ENCODE results near the gene ETFB. TPM values are rescaled to one million over a fixed set of nuclear protein-coding genes. Genes with fewer than 3 reads are reported as not detected.
A peak's percentile ranks its signal among the peaks of the same experiment; 100 is the strongest.

Gene ETFB
- total RNA-seq, 1 donor from 2014 or later = 70.6 TPM

DNA sequence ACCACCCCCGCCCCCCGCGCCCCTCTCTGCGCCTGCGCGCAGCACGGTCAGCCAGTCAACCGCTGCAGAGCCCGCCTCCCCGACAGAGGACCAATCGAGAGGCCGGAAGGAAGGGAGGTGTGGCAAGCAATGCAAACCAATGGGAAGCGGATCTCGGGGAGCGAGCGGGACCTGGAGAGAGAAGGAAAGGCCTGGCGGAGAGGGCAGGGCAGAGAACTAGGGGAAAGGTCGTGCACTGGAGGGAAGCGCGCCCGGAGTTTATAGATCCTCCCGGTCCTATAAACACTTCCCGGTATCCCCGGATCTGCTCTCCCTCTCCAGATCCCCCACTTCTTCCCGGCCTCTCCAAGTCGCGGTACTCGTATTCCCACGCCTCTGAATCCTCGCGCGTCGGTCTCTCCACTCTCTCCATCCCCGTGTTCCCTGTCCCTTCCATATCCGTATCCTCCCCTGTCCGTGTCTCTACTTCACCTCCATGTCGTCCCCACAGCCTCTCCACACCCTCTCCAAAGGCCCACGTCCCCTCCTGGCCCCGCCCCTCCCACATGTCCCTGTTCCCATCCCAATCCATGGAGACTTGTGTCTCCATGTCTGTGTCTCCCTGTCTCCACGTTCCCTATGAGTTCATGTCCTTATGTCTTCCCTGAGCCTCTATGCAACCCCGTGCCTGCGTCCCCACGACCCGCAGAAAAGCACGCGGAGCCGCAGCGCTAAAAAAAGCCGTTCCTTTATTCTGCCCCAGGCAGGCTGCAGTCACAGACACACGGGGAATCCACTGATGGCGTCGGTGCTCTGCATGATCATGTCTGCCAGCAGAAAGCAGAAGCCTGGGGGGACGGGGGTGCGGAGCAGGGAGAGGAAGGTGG is 434 bp upstream of the ETFB start:
- no peak for FAIRE-seq

DNA sequence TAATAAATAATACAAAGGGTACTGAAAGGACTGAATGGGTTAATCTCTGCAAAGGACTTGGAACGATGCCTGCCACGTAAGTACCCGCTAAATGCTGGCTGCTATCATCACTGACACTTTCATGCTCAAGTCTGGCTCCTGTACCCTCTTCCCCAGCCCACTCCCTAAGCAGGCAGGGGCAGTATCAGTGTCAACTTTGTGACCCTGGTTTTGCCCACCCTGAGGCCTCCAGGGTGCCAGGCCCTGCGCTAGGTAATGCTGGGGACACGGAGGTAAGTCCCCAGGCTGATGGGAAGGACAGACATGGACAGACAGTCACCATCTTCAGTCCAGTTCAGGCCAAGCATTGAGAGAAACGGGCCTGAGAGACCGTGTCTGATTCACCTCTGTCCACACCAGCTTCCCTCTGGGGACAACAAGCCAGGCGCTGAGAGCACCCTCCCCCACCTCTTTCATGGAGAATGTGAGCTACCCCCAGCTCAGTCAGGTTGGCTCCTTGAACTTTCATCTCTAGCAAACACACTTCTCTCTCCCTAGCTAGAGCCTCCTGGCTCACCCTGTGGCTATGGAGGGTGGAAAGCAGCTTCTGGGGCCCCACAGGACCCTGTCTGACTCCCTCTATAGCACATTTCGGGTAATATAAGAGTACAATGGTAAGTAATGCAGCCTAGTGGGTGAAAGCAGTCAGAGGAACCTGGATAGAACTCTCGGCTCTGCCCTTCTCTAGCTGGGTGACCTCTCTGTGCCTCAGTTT is 800 bp downstream of the ETFB start:
- no peaks in the 10 kb centered on the region for H3K27me3 ChIP-seq (ENCODE audit: control insufficient read depth, insufficient read depth, low read length)
- peak overlapping the region; percentile 58 for H3K4me3 ChIP-seq (ENCODE audit: low read depth, low read length)
- peak; percentile 18 for DNase-seq (ENCODE audit: low read depth)
- TF ChIP-seq, protein P1, sequence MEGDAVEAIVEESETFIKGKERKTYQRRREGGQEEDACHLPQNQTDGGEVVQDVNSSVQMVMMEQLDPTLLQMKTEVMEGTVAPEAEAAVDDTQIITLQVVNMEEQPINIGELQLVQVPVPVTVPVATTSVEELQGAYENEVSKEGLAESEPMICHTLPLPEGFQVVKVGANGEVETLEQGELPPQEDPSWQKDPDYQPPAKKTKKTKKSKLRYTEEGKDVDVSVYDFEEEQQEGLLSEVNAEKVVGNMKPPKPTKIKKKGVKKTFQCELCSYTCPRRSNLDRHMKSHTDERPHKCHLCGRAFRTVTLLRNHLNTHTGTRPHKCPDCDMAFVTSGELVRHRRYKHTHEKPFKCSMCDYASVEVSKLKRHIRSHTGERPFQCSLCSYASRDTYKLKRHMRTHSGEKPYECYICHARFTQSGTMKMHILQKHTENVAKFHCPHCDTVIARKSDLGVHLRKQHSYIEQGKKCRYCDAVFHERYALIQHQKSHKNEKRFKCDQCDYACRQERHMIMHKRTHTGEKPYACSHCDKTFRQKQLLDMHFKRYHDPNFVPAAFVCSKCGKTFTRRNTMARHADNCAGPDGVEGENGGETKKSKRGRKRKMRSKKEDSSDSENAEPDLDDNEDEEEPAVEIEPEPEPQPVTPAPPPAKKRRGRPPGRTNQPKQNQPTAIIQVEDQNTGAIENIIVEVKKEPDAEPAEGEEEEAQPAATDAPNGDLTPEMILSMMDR (IDR thresholded peaks at IDR 0.05; ENCODE audit: insufficient read depth, low read length, severe bottlenecking) = no peak
- H3K36me3 ChIP-seq (ENCODE audit: control insufficient read depth, insufficient read depth, low read length) = peaks cover 2% of the 10 kb centered on the region
- no peak for FAIRE-seq

More for the DNA sequence above, 434 bp upstream of the ETFB start:
- H3K4me3 ChIP-seq (ENCODE audit: low read depth, low read length) = peak overlapping the region; percentile 58
- no peaks in the 10 kb centered on the region for H3K27me3 ChIP-seq (ENCODE audit: control insufficient read depth, insufficient read depth, low read length)
- H3K36me3 ChIP-seq (ENCODE audit: control insufficient read depth, insufficient read depth, low read length) = no peaks in the 10 kb centered on the region
- TF ChIP-seq, protein P1 (IDR thresholded peaks at IDR 0.05; ENCODE audit: insufficient read depth, low read length, severe bottlenecking) = no peak
- DNase-seq (ENCODE audit: low read depth) = peak; percentile 93

DNA sequence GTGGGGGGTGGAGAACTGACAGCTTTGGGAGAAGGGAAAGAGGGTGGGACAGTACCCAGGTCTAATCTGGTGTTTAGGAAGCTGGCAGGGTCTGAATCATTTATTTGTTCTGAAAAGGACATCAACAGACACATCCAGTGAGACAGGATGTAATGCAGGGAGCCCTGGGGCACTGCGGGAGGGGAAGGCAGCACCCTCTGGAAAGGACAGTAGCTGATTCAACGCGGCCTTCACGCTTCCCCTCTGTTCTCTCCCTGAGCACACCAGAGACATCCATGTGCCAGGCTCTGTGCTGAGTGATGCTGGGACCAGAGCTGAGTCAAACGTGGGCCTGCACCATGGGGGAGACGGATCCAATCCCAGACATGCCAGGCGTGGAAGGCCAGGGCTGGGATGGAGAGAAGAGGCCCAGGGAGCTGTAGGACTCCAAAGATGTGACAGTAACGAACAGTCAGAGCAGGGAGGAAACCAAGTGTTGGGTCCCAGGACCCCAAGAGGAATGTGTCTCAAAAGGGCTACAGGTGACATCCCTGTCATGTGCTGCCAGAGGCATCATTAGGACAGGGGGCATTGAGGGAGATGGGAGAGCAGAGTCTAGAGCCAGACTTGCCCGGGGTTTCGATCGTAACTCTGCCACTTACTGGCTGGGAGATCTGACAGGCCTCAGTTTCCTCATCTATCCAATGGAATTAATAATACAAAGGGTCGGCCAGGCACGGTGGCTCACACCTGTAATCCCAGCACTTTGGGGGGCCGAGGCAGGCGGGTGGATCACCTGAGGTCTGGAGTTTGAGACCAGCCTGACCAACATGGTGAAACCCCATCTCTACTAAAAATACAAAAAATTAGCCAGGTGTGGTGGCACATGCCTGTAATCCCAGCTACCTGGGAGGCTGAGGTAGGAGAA is 1.7 kb downstream of the ETFB start:
- DNase-seq (ENCODE audit: low read depth) (peak; percentile 59), FAIRE-seq (no peak)
- H3K27me3 ChIP-seq (ENCODE audit: control insufficient read depth, insufficient read depth, low read length) = no peaks in the 10 kb centered on the region
- H3K4me3 ChIP-seq (ENCODE audit: low read depth, low read length) = no peak overlapping the region
- TF ChIP-seq, protein P1 (IDR thresholded peaks at IDR 0.05; ENCODE audit: insufficient read depth, low read length, severe bottlenecking) = no peak
- peaks cover 2% of the 10 kb centered on the region for H3K36me3 ChIP-seq (ENCODE audit: control insufficient read depth, insufficient read depth, low read length)

DNA sequence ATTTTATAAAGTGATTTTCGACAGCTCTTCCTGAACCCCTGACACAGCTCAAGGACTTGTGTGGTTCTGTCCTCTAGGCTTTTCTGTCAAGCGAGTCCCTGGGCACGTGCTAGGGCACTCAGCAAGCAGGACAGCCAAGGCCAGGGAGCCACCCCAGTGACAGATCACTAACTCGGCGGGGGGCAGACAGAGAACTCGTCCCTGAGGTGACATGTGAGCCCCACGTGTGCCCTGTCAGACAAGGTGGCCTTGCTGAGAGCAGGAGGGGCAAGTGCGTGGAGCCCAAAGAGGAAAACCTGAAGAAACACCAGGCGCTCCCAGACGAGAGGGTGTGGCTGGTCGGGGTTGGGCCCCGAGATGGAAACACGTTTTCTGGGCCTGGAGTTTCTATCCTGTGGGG is 4.9 kb downstream of the ETFB start:
- no peak for FAIRE-seq
- Histone ChIP-seq H3K36me3 (ENCODE audit: control insufficient read depth, insufficient read depth, low read length) (peaks cover 2% of the 10 kb centered on the region), H3K27me3 (ENCODE audit: control insufficient read depth, insufficient read depth, low read length) (no peaks in the 10 kb centered on the region), H3K4me3 (ENCODE audit: low read depth, low read length) (no peak overlapping the region)
- TF ChIP-seq, protein P1 (IDR thresholded peaks at IDR 0.05; ENCODE audit: insufficient read depth, low read length, severe bottlenecking) = no peak
- no peak for DNase-seq (ENCODE audit: low read depth)

DNA sequence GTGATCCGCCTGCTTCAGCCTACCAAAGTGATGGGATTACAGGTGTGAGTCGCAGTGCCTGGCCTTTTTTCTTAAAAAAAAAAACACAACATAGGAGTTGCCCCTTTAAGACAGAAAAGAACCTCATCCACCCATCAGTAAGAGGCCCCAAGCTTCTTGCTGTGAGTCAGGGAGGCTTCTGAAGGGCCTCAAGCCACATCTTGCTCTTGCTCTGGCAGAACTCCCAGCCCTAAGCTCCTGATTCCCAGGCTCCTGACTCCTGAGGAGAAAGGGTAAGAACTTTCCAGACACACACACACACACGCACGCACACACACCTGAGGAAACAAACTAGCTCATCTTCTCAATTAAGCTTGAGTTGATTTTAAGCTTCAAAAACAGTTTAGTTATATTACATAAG is 6.9 kb downstream of the ETFB start:
- FAIRE-seq (no peak), DNase-seq (ENCODE audit: low read depth) (peak; percentile 86)
- Histone ChIP-seq H3K36me3 (ENCODE audit: control insufficient read depth, insufficient read depth, low read length) (peaks cover 2% of the 10 kb centered on the region), H3K4me3 (ENCODE audit: low read depth, low read length) (no peak overlapping the region), H3K27me3 (ENCODE audit: control insufficient read depth, insufficient read depth, low read length) (no peaks in the 10 kb centered on the region)
- TF ChIP-seq, protein P1 (IDR thresholded peaks at IDR 0.05; ENCODE audit: insufficient read depth, low read length, severe bottlenecking) = no peak
